ENCODE data around the gene PAPPA2. TPM values are rescaled to one million over a fixed set of nuclear protein-coding genes. Genes with fewer than 3 reads are reported as not detected.
A peak's percentile ranks its signal among the peaks of the same experiment; 100 is the strongest.
"Not testable (repeated sequence)": the region's sequence is repeated elsewhere in the genome, so short reads cannot be mapped to it uniquely, and the experiment has no call there.

Gene PAPPA2
- total RNA-seq, 5 donors from 2014 or later (not counting 1 experiment from before 2014, with no cell fraction given), result 0.03 to 0.06 TPM; not detected in 3

DNA sequence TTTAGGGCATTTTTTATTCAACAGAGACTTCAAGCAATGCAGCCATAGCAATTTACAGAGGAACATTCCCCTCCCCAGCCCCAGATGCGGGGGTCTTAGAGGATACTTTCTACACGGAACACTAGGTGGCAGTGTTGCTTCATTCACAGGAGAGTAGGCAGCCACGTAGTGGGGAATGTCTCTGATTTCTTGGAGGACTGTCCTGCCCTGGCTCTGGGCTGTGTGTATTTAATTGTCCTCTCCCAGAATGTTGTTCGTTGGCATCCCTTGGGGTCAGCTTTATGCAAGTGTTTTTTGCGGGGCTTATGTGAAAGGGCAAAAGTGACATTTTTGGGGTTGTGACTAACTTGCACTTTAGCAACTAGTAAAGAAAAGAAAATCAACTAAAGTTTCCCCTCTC, 96.9 kb downstream of the PAPPA2 start:
- CTCF ChIA-PET, result no interaction called here
- H3K4me3 ChIP-seq (ENCODE audit: control insufficient read depth in 1 of 2, extremely low read depth in 1 of 2, low read length in 1 of 2), result no peak overlapping the region
- H3K9me3 ChIP-seq, result no peaks in the 10 kb centered on the region
- no CpG with 5 or more reads among the region's 5 CpGs for WGBS (ENCODE audit: insufficient coverage)
- H3K36me3 Mint-ChIP-seq, result no peaks in the 10 kb centered on the region
- no peak overlapping the region for H3K27ac ChIP-seq (ENCODE audit: low read length)
- POLR2A ChIA-PET, result no interaction called here
- peak in 1 of 35 experiments; percentile 23 for DNase-seq
- H3K4me3 Mint-ChIP-seq, result no peak overlapping the region
- H3K27ac Mint-ChIP-seq, result no peak overlapping the region
- no peaks in the 10 kb centered on the region for H3K36me3 ChIP-seq (ENCODE audit: control insufficient read depth in 2 of 2, extremely low read depth in 1 of 2, insufficient read depth in 1 of 2, low read length in 1 of 2)
- no peaks in the 10 kb centered on the region for H3K27me3 ChIP-seq (replicated peaks in 1 of 2; ENCODE audit: control insufficient read depth in 2 of 2, extremely low read depth in 1 of 2, insufficient read depth in 2 of 2, low read length in 1 of 2)
- H3K4me1 Mint-ChIP-seq, result no peaks in the 10 kb centered on the region
- no peak for ATAC-seq (replicated peaks in 1 of 4)
- H3K4me1 ChIP-seq (ENCODE audit: control insufficient read depth in 1 of 2, extremely low read depth in 1 of 2, insufficient read depth in 2 of 2, low read length in 2 of 2), result no peaks in the 10 kb centered on the region
- H3K9me3 Mint-ChIP-seq, result peaks cover 0 to 4% (median 3%) of the 10 kb centered on the region in 3 donors
- peaks cover 3 to 11% of the 10 kb centered on the region in 2 donors for H3K27me3 Mint-ChIP-seq

DNA sequence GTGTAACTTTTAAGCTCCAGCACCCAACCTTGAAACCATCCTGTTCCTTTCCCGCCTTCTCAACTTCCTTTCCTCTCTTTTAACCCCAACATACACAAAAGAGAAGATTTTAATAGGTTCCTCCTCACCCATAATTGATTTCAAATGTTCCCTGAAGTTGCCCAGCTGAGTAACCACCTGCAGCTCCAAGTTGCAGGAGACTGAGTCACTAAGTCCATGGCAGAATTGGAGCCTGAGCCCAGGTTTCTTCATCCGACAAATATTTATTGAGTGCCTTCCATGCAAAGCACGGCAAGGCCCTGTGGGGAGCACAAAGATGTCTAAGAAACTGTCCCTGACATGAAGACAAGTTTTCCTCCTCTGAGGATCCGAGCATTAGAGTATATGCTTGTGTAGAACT, 97.7 kb downstream of the PAPPA2 start:
- Histone ChIP-seq H3K4me1 (ENCODE audit: control insufficient read depth in 1 of 2, extremely low read depth in 1 of 2, insufficient read depth in 2 of 2, low read length in 2 of 2) (no peaks in the 10 kb centered on the region), H3K27ac (ENCODE audit: low read length) (no peak overlapping the region), H3K27me3 (replicated peaks in 1 of 2; ENCODE audit: control insufficient read depth in 2 of 2, extremely low read depth in 1 of 2, insufficient read depth in 2 of 2, low read length in 1 of 2) (no peaks in the 10 kb centered on the region), H3K36me3 (ENCODE audit: control insufficient read depth in 2 of 2, extremely low read depth in 1 of 2, insufficient read depth in 1 of 2, low read length in 1 of 2) (no peaks in the 10 kb centered on the region), H3K9me3 (no peaks in the 10 kb centered on the region), H3K4me3 (ENCODE audit: control insufficient read depth in 1 of 2, extremely low read depth in 1 of 2, low read length in 1 of 2) (no peak overlapping the region)
- peaks cover 1 to 5% of the 10 kb centered on the region in 2 donors for H3K27me3 Mint-ChIP-seq
- POLR2A ChIA-PET, result no interaction called here
- DNase-seq (no peak), ATAC-seq (replicated peaks in 1 of 4) (no peak)
- 93% methylated on average over 3 of the region's 4 CpGs for whole genome bisulfite sequencing (ENCODE audit: insufficient coverage)
- peaks cover 0 to 3% (median 2%) of the 10 kb centered on the region in 3 donors for H3K9me3 Mint-ChIP-seq
- H3K4me1 Mint-ChIP-seq, result no peaks in the 10 kb centered on the region
- H3K36me3 Mint-ChIP-seq, result no peaks in the 10 kb centered on the region
- CTCF ChIA-PET, result no interaction called here
- no peak overlapping the region for H3K27ac Mint-ChIP-seq
- H3K4me3 Mint-ChIP-seq, result no peak overlapping the region

DNA sequence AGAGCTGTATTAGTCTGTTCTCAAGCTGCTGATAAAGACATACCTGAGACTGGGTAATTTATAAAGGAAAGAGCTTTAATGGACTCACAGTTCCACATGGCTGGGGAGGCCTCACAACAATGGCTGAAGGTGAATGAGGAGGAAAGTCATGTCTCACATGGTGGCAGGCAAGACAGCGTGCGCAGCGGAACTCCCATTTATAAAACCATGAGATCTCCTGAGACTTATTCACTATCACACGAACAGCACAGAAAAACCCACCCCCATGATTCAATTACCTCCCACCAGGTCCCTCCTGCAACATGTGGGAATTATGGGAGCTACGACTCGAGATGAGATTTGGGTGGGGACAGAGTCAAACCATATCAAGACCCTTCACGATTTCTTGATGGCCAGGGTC, 98.8 kb downstream of the PAPPA2 start:
- H3K36me3 Mint-ChIP-seq; H3K4me1 Mint-ChIP-seq; DNase-seq; H3K9me3 Mint-ChIP-seq; H3K27me3 Mint-ChIP-seq; H3K36me3 ChIP-seq (ENCODE audit: control insufficient read depth in 2 of 2, extremely low read depth in 1 of 2, insufficient read depth in 1 of 2, low read length in 1 of 2); H3K27me3 ChIP-seq (replicated peaks in 1 of 2; ENCODE audit: control insufficient read depth in 2 of 2, extremely low read depth in 1 of 2, insufficient read depth in 2 of 2, low read length in 1 of 2); H3K27ac ChIP-seq (ENCODE audit: low read length); ATAC-seq (replicated peaks in 1 of 4); H3K9me3 ChIP-seq; H3K4me3 Mint-ChIP-seq; H3K4me1 ChIP-seq (ENCODE audit: control insufficient read depth in 1 of 2, extremely low read depth in 1 of 2, insufficient read depth in 2 of 2, low read length in 2 of 2); H3K4me3 ChIP-seq (ENCODE audit: control insufficient read depth in 1 of 2, extremely low read depth in 1 of 2, low read length in 1 of 2); H3K27ac Mint-ChIP-seq; POLR2A ChIA-PET: not testable (repeated sequence)
- WGBS (ENCODE audit: insufficient coverage), result no CpG with 5 or more reads among the region's 7 CpGs
- CTCF ChIA-PET, result interaction anchor here in 1 of 2 donors (0.6 kb wide), 1 partner anchor 137 kb away, joined by 6 read pairs; no protein-coding TSS in a partner anchor

DNA sequence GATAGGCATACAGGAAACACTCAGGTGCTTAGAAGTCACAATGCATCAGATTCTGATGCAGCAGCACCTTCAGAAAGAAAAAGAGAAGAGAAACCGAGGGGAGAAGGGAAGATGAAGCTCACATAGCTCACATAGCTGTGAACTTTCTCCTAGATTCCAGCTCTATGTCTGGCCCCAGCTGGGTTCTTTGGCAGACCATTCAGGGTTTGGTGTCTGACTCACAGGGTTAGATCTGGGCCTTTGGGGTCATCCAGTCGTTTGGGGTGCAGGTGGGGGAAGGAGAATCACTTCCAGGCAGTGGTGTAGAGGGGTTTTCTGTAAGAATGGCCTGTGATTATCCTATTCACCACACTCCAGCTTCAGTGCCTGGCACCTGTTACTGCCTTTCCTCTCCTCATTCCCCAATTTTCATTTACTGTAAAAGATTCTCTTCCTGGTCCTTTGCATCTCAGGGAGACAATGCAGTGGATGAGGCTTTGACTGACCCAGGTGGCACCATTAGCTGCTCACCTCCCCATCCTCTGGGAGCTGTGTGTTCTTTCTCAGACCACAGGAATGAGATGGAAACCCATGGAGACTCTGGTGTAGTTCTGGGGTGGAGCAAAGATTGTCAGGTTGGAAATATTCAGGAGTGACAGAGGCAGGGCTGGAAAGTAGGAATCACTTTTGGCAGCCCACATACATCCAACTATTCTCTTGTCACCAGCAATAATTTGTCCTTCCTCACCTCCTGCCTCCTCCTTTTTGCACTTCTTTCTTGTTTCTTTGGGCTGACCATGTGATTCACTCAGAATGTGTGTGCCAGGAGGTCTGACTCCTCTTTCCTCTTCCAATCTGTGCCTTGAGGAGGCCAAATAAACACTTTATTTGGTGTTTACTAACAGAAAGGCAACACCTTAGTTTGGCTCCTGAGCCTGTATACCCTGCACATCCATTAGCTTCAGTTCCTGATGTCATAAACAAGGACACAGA, 103.3 kb downstream of the PAPPA2 start:
- H3K36me3 ChIP-seq (ENCODE audit: control insufficient read depth in 2 of 2, extremely low read depth in 1 of 2, insufficient read depth in 1 of 2, low read length in 1 of 2), result no peaks in the 10 kb centered on the region
- no peak overlapping the region for H3K4me3 ChIP-seq (ENCODE audit: control insufficient read depth in 1 of 2, extremely low read depth in 1 of 2, low read length in 1 of 2)
- H3K27ac Mint-ChIP-seq, result no peak overlapping the region
- H3K27me3 Mint-ChIP-seq, result peaks cover 0 to 5% of the 10 kb centered on the region in 2 donors
- no peaks in the 10 kb centered on the region for H3K9me3 ChIP-seq
- H3K27me3 ChIP-seq (replicated peaks in 1 of 2; ENCODE audit: control insufficient read depth in 2 of 2, extremely low read depth in 1 of 2, insufficient read depth in 2 of 2, low read length in 1 of 2), result peaks cover 0 to 4% of the 10 kb centered on the region in 2 experiments
- ChIA-PET POLR2A (no interaction called here), CTCF (no interaction called here)
- H3K27ac ChIP-seq (ENCODE audit: low read length), result no peak overlapping the region
- no peaks in the 10 kb centered on the region for H3K4me1 Mint-ChIP-seq
- peaks cover 0 to 4% (median 3%) of the 10 kb centered on the region in 3 donors for H3K9me3 Mint-ChIP-seq
- ATAC-seq (replicated peaks in 1 of 4), result no peak
- no peaks in the 10 kb centered on the region for H3K4me1 ChIP-seq (ENCODE audit: control insufficient read depth in 1 of 2, extremely low read depth in 1 of 2, insufficient read depth in 2 of 2, low read length in 2 of 2)
- no peak for DNase-seq
- no peak overlapping the region for H3K4me3 Mint-ChIP-seq
- WGBS (ENCODE audit: insufficient coverage), result no CpG with 5 or more reads among the region's 2 CpGs
- H3K36me3 Mint-ChIP-seq, result no peaks in the 10 kb centered on the region

DNA sequence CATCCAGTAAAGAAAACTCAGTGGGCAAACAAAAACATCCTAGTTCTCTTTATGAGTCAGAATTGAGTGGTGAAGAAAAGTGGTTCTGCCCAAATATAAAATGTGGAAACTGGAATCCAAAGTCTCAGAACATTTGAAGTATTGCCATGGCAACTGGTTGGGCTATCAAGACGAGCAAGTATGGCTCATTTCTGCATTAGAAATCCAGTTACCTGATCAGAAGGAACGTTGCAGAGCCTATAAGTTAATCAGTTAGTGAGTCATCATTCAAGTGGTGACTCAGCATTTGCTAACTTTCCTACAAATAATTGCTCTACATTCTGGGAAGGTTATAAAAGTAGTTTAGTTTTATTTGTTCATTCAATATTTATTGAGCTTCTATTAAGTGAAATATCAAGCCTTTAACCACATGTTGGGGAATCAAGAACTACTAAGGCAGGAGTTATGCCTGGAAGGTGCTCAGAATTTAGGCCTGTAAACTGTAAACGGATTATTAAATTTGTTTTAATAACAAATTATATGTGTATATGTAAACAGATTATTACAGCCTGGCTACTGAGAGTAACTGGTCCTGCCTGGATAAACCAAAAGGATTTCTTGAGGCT, 104.3 kb downstream of the PAPPA2 start:
- ATAC-seq (replicated peaks in 1 of 4), result no peak
- H3K9me3 Mint-ChIP-seq, result peaks cover 0 to 4% (median 3%) of the 10 kb centered on the region in 3 donors
- ChIA-PET CTCF (no interaction called here), POLR2A (no interaction called here)
- no peak overlapping the region for H3K27ac Mint-ChIP-seq
- no peaks in the 10 kb centered on the region for H3K4me1 ChIP-seq (ENCODE audit: control insufficient read depth in 1 of 2, extremely low read depth in 1 of 2, insufficient read depth in 2 of 2, low read length in 2 of 2)
- DNase-seq, result no peak
- H3K4me3 ChIP-seq (ENCODE audit: control insufficient read depth in 1 of 2, extremely low read depth in 1 of 2, low read length in 1 of 2), result no peak overlapping the region
- peaks cover 0 to 4% of the 10 kb centered on the region in 2 experiments for H3K27me3 ChIP-seq (replicated peaks in 1 of 2; ENCODE audit: control insufficient read depth in 2 of 2, extremely low read depth in 1 of 2, insufficient read depth in 2 of 2, low read length in 1 of 2)
- no peaks in the 10 kb centered on the region for H3K36me3 ChIP-seq (ENCODE audit: control insufficient read depth in 2 of 2, extremely low read depth in 1 of 2, insufficient read depth in 1 of 2, low read length in 1 of 2)
- no peaks in the 10 kb centered on the region for H3K36me3 Mint-ChIP-seq
- no peaks in the 10 kb centered on the region for H3K9me3 ChIP-seq
- H3K27me3 Mint-ChIP-seq, result peaks cover 0 to 5% of the 10 kb centered on the region in 2 donors
- WGBS (ENCODE audit: insufficient coverage), result 20% methylated on average over 1 of the region's 3 CpGs
- H3K4me3 Mint-ChIP-seq, result no peak overlapping the region
- no peaks in the 10 kb centered on the region for H3K4me1 Mint-ChIP-seq
- no peak overlapping the region for H3K27ac ChIP-seq (ENCODE audit: low read length)

DNA sequence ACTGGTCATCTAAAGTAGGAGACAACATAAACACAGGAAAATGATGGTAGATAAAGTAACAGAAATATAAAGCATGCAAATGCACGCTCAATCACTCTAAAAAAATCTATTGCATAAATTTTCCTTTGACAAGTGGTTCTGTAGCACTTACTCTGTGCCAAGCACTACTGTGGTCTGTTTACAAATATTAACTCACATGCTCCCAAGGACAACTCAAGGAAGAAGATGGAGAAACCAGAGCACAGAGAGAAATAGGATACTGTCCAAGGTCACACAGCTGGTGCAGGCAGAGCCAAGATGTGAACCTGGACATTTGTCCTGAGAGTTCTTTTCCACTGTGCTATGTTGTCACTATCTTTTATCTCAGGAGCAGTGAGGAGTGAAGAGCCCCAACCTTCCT, 105.2 kb downstream of the PAPPA2 start:
- WGBS (ENCODE audit: insufficient coverage), result no CpG with 5 or more reads among the region's 1 CpG
- Histone ChIP-seq H3K9me3 (no peaks in the 10 kb centered on the region), H3K4me3 (ENCODE audit: control insufficient read depth in 1 of 2, extremely low read depth in 1 of 2, low read length in 1 of 2) (no peak overlapping the region), H3K4me1 (ENCODE audit: control insufficient read depth in 1 of 2, extremely low read depth in 1 of 2, insufficient read depth in 2 of 2, low read length in 2 of 2) (no peaks in the 10 kb centered on the region), H3K27ac (ENCODE audit: low read length) (no peak overlapping the region), H3K36me3 (ENCODE audit: control insufficient read depth in 2 of 2, extremely low read depth in 1 of 2, insufficient read depth in 1 of 2, low read length in 1 of 2) (no peaks in the 10 kb centered on the region), H3K27me3 (replicated peaks in 1 of 2; ENCODE audit: control insufficient read depth in 2 of 2, extremely low read depth in 1 of 2, insufficient read depth in 2 of 2, low read length in 1 of 2) (peaks cover 0 to 4% of the 10 kb centered on the region in 2 experiments)
- POLR2A ChIA-PET, result no interaction called here
- H3K4me1 Mint-ChIP-seq, result no peaks in the 10 kb centered on the region
- peaks cover 0 to 5% of the 10 kb centered on the region in 2 donors for H3K27me3 Mint-ChIP-seq
- no peak overlapping the region for H3K27ac Mint-ChIP-seq
- CTCF ChIA-PET, result no interaction called here
- H3K36me3 Mint-ChIP-seq, result no peaks in the 10 kb centered on the region
- DNase-seq (no peak), ATAC-seq (replicated peaks in 1 of 4) (no peak)
- H3K4me3 Mint-ChIP-seq, result no peak overlapping the region
- H3K9me3 Mint-ChIP-seq, result peaks cover 0 to 4% (median 0%) of the 10 kb centered on the region in 3 donors
